Measurements from ENCODE around the gene AK3.

- TF ChIP-seq MAX (IDR thresholded peaks at IDR 0.05) (no peak), TAF1 (IDR thresholded peaks at IDR 0.05; ENCODE audit: low read depth) (no peak), CEBPB (IDR thresholded peaks at IDR 0.05) (no peak), RAD21 (IDR thresholded peaks at IDR 0.05; ENCODE audit: low read depth) (no peak), REST (IDR thresholded peaks at IDR 0.05; ENCODE audit: low read depth) (no peak), TCF12 (IDR thresholded peaks at IDR 0.05; ENCODE audit: low read depth) (no peak), YY1 (IDR thresholded peaks at IDR 0.05; ENCODE audit: low read depth) (no peak), EGR1 (IDR thresholded peaks at IDR 0.05) (no peak), NFIC (IDR thresholded peaks at IDR 0.05) (no peak), EP300 (IDR thresholded peaks at IDR 0.05; ENCODE audit: borderline replicate concordance) (no peak), FOXM1 (IDR thresholded peaks at IDR 0.05; ENCODE audit: borderline replicate concordance, low read depth) (no peak), CREB1 (IDR thresholded peaks at IDR 0.05; ENCODE audit: low read depth) (no peak), ZBTB7A (IDR thresholded peaks at IDR 0.05; ENCODE audit: low read depth) (no peak), USF1 (IDR thresholded peaks at IDR 0.05) (no peak)
Observed at GRCh38 chr9:4661165-4661564, 79.8 kb downstream of the AK3 start.

Data from Ishikawa (cell line).